ENCODE measurements around the gene C11orf97. TPM values are rescaled to one million over a fixed set of nuclear protein-coding genes. Genes with fewer than 3 reads are reported as not detected.

Gene C11orf97
- total and polyA plus RNA-seq, 9 of the 15 experiments (the other 6 are each of a cell fraction or from before 2014, with no cell fraction given): not detected

GRCh38 chr11:94494126-94494680 is 18.1 kb upstream of the C11orf97 start:
- no peaks in the 10 kb centered on the region for H4K20me1 ChIP-seq (replicated peaks; ENCODE audit: control insufficient read depth, insufficient read depth, low read length)
- FAIRE-seq (no peak), ATAC-seq (peak; percentile 85), DNase-seq (ENCODE audit: extremely low read depth in 1 of 4, low spot score in 3 of 4) (no peak)
- 0% methylated on average over 18 of the region's 19 CpGs for WGBS (ENCODE audit: insufficient coverage, low coverage, missing lambda C conversion rate)
- peak overlapping the region; percentile 78 for H3K4me3 ChIP-seq
- CTCF ChIA-PET (ENCODE audit: low intra/inter-chr PET ratio): no interaction called here
- TSS peak; percentile 60 for BruUV-seq (replicated peaks)
- H3K4me1 ChIP-seq (replicated peaks in 1 of 2; ENCODE audit: control insufficient read depth in 2 of 2, insufficient read depth in 2 of 2, low read length in 2 of 2): peaks cover 0 to 3% of the 10 kb centered on the region in 2 experiments; a peak in 2 of 5 replicates
- peak overlapping the region; percentile 74 for H3K4me2 ChIP-seq (ENCODE audit: insufficient read depth, low read length)
- peaks cover 48% of the 10 kb centered on the region for H3K79me2 ChIP-seq (ENCODE audit: control insufficient read depth, insufficient read depth, low read length)
- H3K27me3 ChIP-seq (ENCODE audit: control insufficient read depth in 2 of 2, insufficient read depth in 2 of 2, low read length in 2 of 2): no peaks in the 10 kb centered on the region
- H2AFZ ChIP-seq (ENCODE audit: low read depth, low read length): peak overlapping the region; percentile 99
- peaks cover 41% of the 10 kb centered on the region for H3K36me3 ChIP-seq (ENCODE audit: control insufficient read depth, insufficient read depth, low read length)
- in situ Hi-C loops (cut with MboI) (loop anchor here (10.0 kb wide), 1 partner anchor 319 kb away; no protein-coding TSS in a partner anchor), intact Hi-C loops (cut with micrococcal nuclease) (loop anchor here (5.0 kb wide), 1 partner anchor 322 kb away; no protein-coding TSS in a partner anchor)
- H3K9ac ChIP-seq (ENCODE audit: insufficient read depth in 1 of 2, low read depth in 2 of 2, low read length in 2 of 2): peak overlapping the region; percentile 95 to 97
- H3K9me1 ChIP-seq (ENCODE audit: control insufficient read depth, insufficient read depth, low read length): no peaks in the 10 kb centered on the region
- no peaks in the 10 kb centered on the region for H3K9me3 ChIP-seq (replicated peaks; ENCODE audit: control insufficient read depth, insufficient read depth, low read depth, low read length)
- POLR2A ChIA-PET: interaction anchor here (0.6 to 1.1 kb wide), 6 partner anchors 14 to 395 kb away, joined by 3 to 4 read pairs (median 3); partner anchors contain the start of gene C11orf97
- peak overlapping the region; percentile 78 for H3K27ac ChIP-seq (ENCODE audit: extremely low read depth, low read depth, low read length)
- TF ChIP-seq SRF (CRISPR knock-in tag; IDR thresholded peaks at IDR 0.05) (0 out of 4 replicates have a peak, but pooled peaks of 1 of the 2 experiments have one; percentile 1), UBTF (IDR thresholded peaks at IDR 0.05; ENCODE audit: borderline replicate concordance in 1 of 2, low read depth in 2 of 2, low read length in 2 of 2) (peak in 1 of 2 experiments; percentile 71; a peak in 1 of 4 replicates), SMARCA5 (IDR thresholded peaks at IDR 0.05) (no peak), POLR2G (IDR thresholded peaks at IDR 0.05; ENCODE audit: low read depth, low read length) (peak; percentile 72), RAD51 (IDR thresholded peaks at IDR 0.05; ENCODE audit: borderline replicate concordance, low read depth) (no peak), NFIC (IDR thresholded peaks at IDR 0.05) (peak; percentile 55), CTCF (IDR thresholded peaks at IDR 0.05 in 2 of 3, conservative IDR thresholded peaks at IDR 0.05 in 1 of 3; ENCODE audit: insufficient read depth in 2 of 3, low read depth in 1 of 3, low read length in 3 of 3) (0 out of 6 replicates have a peak, but pooled peaks of 1 of the 3 experiments have one; percentile 1), CREM (IDR thresholded peaks at IDR 0.05; ENCODE audit: low read depth) (no peak), ATF6 (CRISPR knock-in tag; IDR thresholded peaks at IDR 0.05) (peak; percentile 93; the same call in 1 of the 2 replicates), ETS1 (conservative IDR thresholded peaks at IDR 0.05; ENCODE audit: control insufficient read depth, low read depth, low read length) (0 out of 2 replicates have a peak, but pooled peaks have one; percentile 52), TAF7 (tag; IDR thresholded peaks at IDR 0.05) (0 out of 2 replicates have a peak, but pooled peaks have one; percentile 25), NONO (IDR thresholded peaks at IDR 0.05; ENCODE audit: low read depth in 2 of 2, low read length in 1 of 2) (0 out of 4 replicates have a peak, but pooled peaks of 1 of the 2 experiments have one; percentile 29), ELF1 (tag; IDR thresholded peaks at IDR 0.05) (peak; percentile 71)
